ENCODE measurements around the gene IMMP2L.
"Not testable (repeated sequence)": the region's sequence is repeated elsewhere in the genome, so short reads cannot be mapped to it uniquely, and the experiment has no call there.

IMMP2L gene

GRCh38 chr7:111513566-111513965 is 48.7 kb downstream of the IMMP2L start:
- no peak overlapping the region for H3K4me3 ChIP-seq (ENCODE audit: low read length)
- DNase-seq (ENCODE audit: low read depth, low spot score): no peak

- H3K4me3 ChIP-seq (ENCODE audit: low read length): no peak overlapping the region
- no peak for DNase-seq (ENCODE audit: low read depth, low spot score)
These were observed 50.4 kb downstream of the IMMP2L start for GRCh38 chr7:111511845-111512244.

GRCh38 chr7:111510584-111511378 is 51.5 kb downstream of the IMMP2L start:
- DNase-seq (ENCODE audit: low read depth, low spot score): no peak

GRCh38 chr7:111510062-111510461 is 52.2 kb downstream of the IMMP2L start:
- DNase-seq (ENCODE audit: low read depth, low spot score): no peak
- H3K4me3 ChIP-seq (ENCODE audit: low read length): no peak overlapping the region

More at GRCh38 chr7:111510584-111511378, 51.5 kb downstream of the IMMP2L start:
- no peak overlapping the region for H3K4me3 ChIP-seq (ENCODE audit: low read length)

GRCh38 chr7:111509288-111509687 is 53.0 kb downstream of the IMMP2L start:
- DNase-seq (ENCODE audit: low read depth, low spot score): no peak
- H3K4me3 ChIP-seq (ENCODE audit: low read length): no peak overlapping the region

GRCh38 chr7:111508387-111508786 is 53.9 kb downstream of the IMMP2L start:
- no peak for DNase-seq (ENCODE audit: low read depth, low spot score)
- no peak overlapping the region for H3K4me3 ChIP-seq (ENCODE audit: low read length)

GRCh38 chr7:111505422-111505821 is 56.9 kb downstream of the IMMP2L start:
- H3K4me3 ChIP-seq (ENCODE audit: low read length); DNase-seq (ENCODE audit: low read depth, low spot score): not testable (repeated sequence)

GRCh38 chr7:111501799-111502198 is 60.5 kb downstream of the IMMP2L start:
- not testable (repeated sequence) for DNase-seq (ENCODE audit: low read depth, low spot score); H3K4me3 ChIP-seq (ENCODE audit: low read length)

- DNase-seq (ENCODE audit: low read depth, low spot score): no peak
These were observed 63.3 kb downstream of the IMMP2L start for GRCh38 chr7:111499027-111499426.

GRCh38 chr7:111498391-111499007 is 63.8 kb downstream of the IMMP2L start:
- no peak for DNase-seq (ENCODE audit: low read depth, low spot score)
- H3K4me3 ChIP-seq (ENCODE audit: low read length): no peak overlapping the region

More at GRCh38 chr7:111499027-111499426, 63.3 kb downstream of the IMMP2L start:
- no peak overlapping the region for H3K4me3 ChIP-seq (ENCODE audit: low read length)

- no peak overlapping the region for H3K4me3 ChIP-seq (ENCODE audit: low read length)
- no peak for DNase-seq (ENCODE audit: low read depth, low spot score)
These were observed 67.0 kb downstream of the IMMP2L start for GRCh38 chr7:111495173-111495810.

- no peak for DNase-seq (ENCODE audit: low read depth, low spot score)
These were observed 70.1 kb downstream of the IMMP2L start for GRCh38 chr7:111492234-111492633.

GRCh38 chr7:111486472-111487142 is 75.7 kb downstream of the IMMP2L start:
- H3K4me3 ChIP-seq (ENCODE audit: low read length): no peak overlapping the region
- DNase-seq (ENCODE audit: low read depth, low spot score): peak; percentile 14

More at GRCh38 chr7:111492234-111492633, 70.1 kb downstream of the IMMP2L start:
- no peak overlapping the region for H3K4me3 ChIP-seq (ENCODE audit: low read length)

GRCh38 chr7:111485701-111486380 is 76.5 kb downstream of the IMMP2L start:
- no peak for DNase-seq (ENCODE audit: low read depth, low spot score)
- no peak overlapping the region for H3K4me3 ChIP-seq (ENCODE audit: low read length)

GRCh38 chr7:111483078-111483477 is 79.2 kb downstream of the IMMP2L start:
- no peak overlapping the region for H3K4me3 ChIP-seq (ENCODE audit: low read length)
- DNase-seq (ENCODE audit: low read depth, low spot score): no peak

GRCh38 chr7:111477462-111478225 is 84.6 kb downstream of the IMMP2L start:
- no peak for DNase-seq (ENCODE audit: low read depth, low spot score)
- H3K4me3 ChIP-seq (ENCODE audit: low read length): no peak overlapping the region

- no peak for DNase-seq (ENCODE audit: low read depth, low spot score)
- H3K4me3 ChIP-seq (ENCODE audit: low read length): no peak overlapping the region
These were observed 85.6 kb downstream of the IMMP2L start for GRCh38 chr7:111476586-111477293.

GRCh38 chr7:111475959-111476358 is 86.3 kb downstream of the IMMP2L start:
- H3K4me3 ChIP-seq (ENCODE audit: low read length): no peak overlapping the region
- no peak for DNase-seq (ENCODE audit: low read depth, low spot score)
